Smooth muscle cell (in vitro differentiated cells): ENCODE measurements around the gene SCN1B. TPM values are rescaled to one million over a fixed set of nuclear protein-coding genes. Genes with fewer than 3 reads are reported as not detected.

Source experiments
- DNase-seq: peaks from one replicate; lab custom pipeline; 2025; ENCODE audit not compliant: unreplicated experiment; lab: John Stamatoyannopoulos, UW
- H2AFZ ChIP-seq: fragments of 200-600 bp; sonication (generic); 2 replicates; pipeline ENCODE4 v1.6.0; 2016; ENCODE audit warnings: antibody characterized with exemption, low read depth, mild to moderate bottlenecking
- H3F3A ChIP-seq: fragments of 200-600 bp; sonication (generic); 2 replicates; pipeline ENCODE4 v1.6.0; 2017; ENCODE audit warnings: antibody characterized with exemption, low read depth
- H3K27ac ChIP-seq: fragments of 200-600 bp; sonication (generic); 2 replicates; pipeline ENCODE4 v1.5.1; 2016; ENCODE audit warnings: low read depth, mild to moderate bottlenecking
- H3K27me3 ChIP-seq: fragments of 200-600 bp; sonication (generic); 2 replicates; pipeline ENCODE4 v1.6.1; 2016; ENCODE audit warnings: low read depth, mild to moderate bottlenecking
- H3K36me3 ChIP-seq: fragments of 200-600 bp; sonication (generic); 2 replicates; pipeline ENCODE4 v1.5.1; 2016; ENCODE audit warnings: low read depth
- H3K4me1 ChIP-seq: fragments of 200-600 bp; sonication (generic); 2 replicates; pipeline ENCODE4 v1.5.1; 2016; ENCODE audit warnings: low read depth
- H3K4me2 ChIP-seq: fragments of 200-600 bp; sonication (generic); 2 replicates; pipeline ENCODE4 v1.6.0; 2016; ENCODE audit warnings: mild to moderate bottlenecking
- H3K4me3 ChIP-seq: fragments of 200-600 bp; sonication (generic); 2 replicates; pipeline ENCODE4 v1.5.1; 2016; ENCODE audit warnings: mild to moderate bottlenecking
- H3K79me2 ChIP-seq: fragments of 200-600 bp; sonication (generic); 2 replicates; pipeline ENCODE4 v1.6.0; 2016; ENCODE audit warnings: low read depth, mild to moderate bottlenecking
- H3K9ac ChIP-seq: fragments of 200-600 bp; sonication (generic); 2 replicates; pipeline ENCODE4 v1.6.0; 2016; ENCODE audit warnings: low read depth
- H3K9me3 ChIP-seq: fragments of 200-600 bp; sonication (generic); replicated peaks from 2 replicates; pipeline ENCODE4 v1.5.1; 2016; ENCODE audit warnings: low read depth
- H4K20me1 ChIP-seq: fragments of 200-600 bp; sonication (generic); 2 replicates; pipeline ENCODE4 v1.6.0; 2016; ENCODE audit warnings: low read depth
- CTCF ChIP-seq: fragments of 200-600 bp; sonication (generic); IDR thresholded peaks from 2 replicates; pipeline ENCODE4 v1.5.1; 2017; ENCODE audit warnings: borderline replicate concordance, mild to moderate bottlenecking, antibody characterized with exemption; ENCODE audit not compliant: insufficient read depth, poor library complexity, severe bottlenecking
- WGBS: methylation state at CpG from one replicate; pipeline ENCODE4 v1.1.7; 2016; ENCODE audit warnings: low lambda C conversion rate; 5-methylcytosine and 5-hydroxymethylcytosine counted together
- polyA plus RNA-seq: library from polyadenylated mRNA; unstranded; fragments of >200 nt; fragmentation: Nextera tagmentation; extraction: Ambion mirVana; gene quantifications from 2 replicates; pipeline ENCODE4 v1.2.1, GENCODE V29; 2016
- total RNA-seq: library from RNA; depleted of rRNA; stranded (reverse); fragments of >200 nt; gene quantifications from 2 replicates; pipeline ENCODE4 v1.2.3, GENCODE V29; 2014

The SCN1B gene
- total and polyA plus RNA-seq, 2 experiments from 2014 or later = 0.99 to 2.2 TPM

GRCh38 chr19:35040826-35041547 is 10.7 kb downstream of the SCN1B start:
- no peak for DNase-seq
- no peak overlapping the region for H3K27ac ChIP-seq

GRCh38 chr19:35041548-35042055 is 11.3 kb downstream of the SCN1B start, which contains the start of gene HPN:
HPN (plus strand) TSS chr19:35041721; CDS start chr19:35042507, 786 bp downstream.
- no peak for TF ChIP-seq CTCF

More at GRCh38 chr19:35040826-35041547, 10.7 kb downstream of the SCN1B start:
- Histone ChIP-seq H4K20me1 (no peaks in the 10 kb centered on the region), H2AFZ (no peak overlapping the region), H3K36me3 (no peaks in the 10 kb centered on the region), H3K9me3 (no peaks in the 10 kb centered on the region), H3K4me3 (peak overlapping the region; percentile 34), H3K79me2 (no peaks in the 10 kb centered on the region), H3F3A (no peaks in the 10 kb centered on the region), H3K4me1 (no peaks in the 10 kb centered on the region), H3K27me3 (no peaks in the 10 kb centered on the region), H3K9ac (no peak overlapping the region), H3K4me2 (peak overlapping the region; percentile 67)
- TF ChIP-seq CTCF = no peak
- 21% methylated on average over 27 of the region's 36 CpGs for WGBS

GRCh38 chr19:35042056-35042730 is 11.9 kb downstream of the SCN1B start:
- Histone ChIP-seq H3K4me3 (peak overlapping the region; percentile 34), H3K27me3 (no peaks in the 10 kb centered on the region), H3K9me3 (no peaks in the 10 kb centered on the region), H4K20me1 (no peaks in the 10 kb centered on the region), H3K4me2 (no peak overlapping the region), H3K9ac (no peak overlapping the region), H3K36me3 (no peaks in the 10 kb centered on the region), H3K4me1 (no peaks in the 10 kb centered on the region), H3K27ac (no peak overlapping the region), H3K79me2 (no peaks in the 10 kb centered on the region), H3F3A (no peaks in the 10 kb centered on the region), H2AFZ (no peak overlapping the region)
- DNase-seq = no peak
- WGBS = 93% methylated on average over 14 of the region's 14 CpGs
- TF ChIP-seq CTCF = no peak

More at GRCh38 chr19:35041548-35042055, 11.3 kb downstream of the SCN1B start, which contains the start of gene HPN:
- Histone ChIP-seq H3K36me3 (no peaks in the 10 kb centered on the region), H2AFZ (no peak within 1 kb of the TSS), H4K20me1 (no peaks in the 10 kb centered on the region), H3K79me2 (no peaks in the 10 kb centered on the region), H3K9ac (no peak within 1 kb of the TSS), H3K27me3 (no peaks in the 10 kb centered on the region), H3K27ac (no peak within 1 kb of the TSS), H3F3A (no peaks in the 10 kb centered on the region), H3K4me1 (no peaks in the 10 kb centered on the region), H3K9me3 (no peaks in the 10 kb centered on the region), H3K4me2 (peak within 1 kb of the TSS; percentile 67), H3K4me3 (peak within 1 kb of the TSS; percentile 34)
- 39% methylated on average over 3 of the region's 19 CpGs for WGBS
- no peak for DNase-seq
